Kidney (tissue), 14 donors: Measurements from ENCODE around the gene KLHL8. TPM values are rescaled to one million over a fixed set of nuclear protein-coding genes. Genes with fewer than 3 reads are reported as not detected.

Source experiments
- DNase-seq, 5 donors: peaks; one replicate each; pipeline ENCODE4 v3.0.0-alpha.2; 2013 to 2020
- FAIRE-seq: peaks from 2 replicates; lab custom pipeline; 2012; peaks lifted over from hg19 to GRCh38; lab: Jason Lieb, UNC
- H3K27ac ChIP-seq, 2 donors: one replicate each; pipeline ENCODE4 v1.7.0; 2013; ENCODE audit warnings: low read depth in 2 of 2, low read length in 2 of 2, inconsistent platforms in 1 of 2
- H3K27me3 ChIP-seq: one replicate; pipeline ENCODE4 v1.7.1; 2013; ENCODE audit warnings: low read length, inconsistent platforms; ENCODE audit not compliant: control insufficient read depth, insufficient read depth
- H3K36me3 ChIP-seq, 3 donors: one replicate each; pipeline versions ENCODE4 v1.7.0 to v1.7.1; 2013; ENCODE audit warnings: low read length in 3 of 3, control low read depth in 1 of 3, inconsistent platforms in 1 of 3; ENCODE audit not compliant: insufficient read depth in 3 of 3, control insufficient read depth in 2 of 3
- H3K4me1 ChIP-seq, 3 donors: one replicate each; pipeline versions ENCODE4 v1.7.0 to v1.7.1; 2013; ENCODE audit warnings: low read length in 3 of 3, inconsistent platforms in 1 of 3, low read depth in 1 of 3; ENCODE audit not compliant: control insufficient read depth in 2 of 3, insufficient read depth in 2 of 3
- H3K4me3 ChIP-seq, 3 donors: one replicate each; pipeline versions ENCODE4 v1.7.0 to v1.8.1; 2013; ENCODE audit warnings: low read length in 3 of 3, control low read depth in 1 of 3, inconsistent platforms in 1 of 3
- H3K9ac ChIP-seq, 3 donors: one replicate each; pipeline versions ENCODE4 v1.7.0 to v1.7.1; 2013; ENCODE audit warnings: low read length in 3 of 3, control low read depth in 1 of 3, inconsistent platforms in 1 of 3
- H3K9me3 ChIP-seq, 3 donors: one replicate each; pipeline versions ENCODE4 v1.7.0 to v1.7.1; 2013; ENCODE audit warnings: low read length in 3 of 3, control low read depth in 1 of 3, inconsistent platforms in 1 of 3; ENCODE audit not compliant: control insufficient read depth in 2 of 3, insufficient read depth in 1 of 3
- CTCF ChIP-seq: IDR thresholded peaks from 3 replicates; pipeline ENCODE4 v1.5.1; 2012; ENCODE audit warnings: mild to moderate bottlenecking, moderate library complexity, borderline replicate concordance; ENCODE audit not compliant: insufficient read depth; ENCODE audit errors: extremely low read depth
- intact Hi-C: fragments of 100-400 bp; cut with DNase I; formaldehyde crosslinking; loops from one replicate; pipeline ENCODE4 v1.11.1; 2022
- polyA plus RNA-seq: library from polyadenylated mRNA; stranded (reverse); fragments of 350-450 nt; fragmentation: Illumina TruSeq; extraction: RNeasy Lipid Tissue Mini Kit (QIAGEN cat#74804); gene quantifications from one replicate; pipeline ENCODE4 v1.2.3, GENCODE V29; 2014; ENCODE audit warnings: low read depth, low replicate concordance; ENCODE audit not compliant: insufficient read depth
- total RNA-seq: library from RNA; stranded (reverse); fragmentation: NEBNext Ultra II Directional; extraction: Animal tissue kit (Norgen Biotek cat#: 25700); gene quantifications from one replicate; pipeline ENCODE4 v1.2.1, GENCODE V29; 2021
- donor health status: control.
- donor health status: control.
- donor health status: control.
- donor health status: control.
- donor health status: control.
- donor health status: DM: yes; HTN: yes; CAD: no.
- donor health status: Normal renal cell carcinoma (clear cell type).

KLHL8 gene
- total and polyA plus RNA-seq, 2 donors from 2014 or later, result 5.9 to 14.6 TPM

- peaks cover 5 to 72% (median 56%) of the 10 kb centered on the region in 3 donors for H3K4me1 ChIP-seq
- no peak for DNase-seq
- H3K9ac ChIP-seq, result peak overlapping the region in 1 of 3 donors; percentile 1
- no peak overlapping the region for H3K4me3 ChIP-seq
- TF ChIP-seq CTCF, result no peak
- H3K27ac ChIP-seq, result peak overlapping the region; percentile 72 to 92
- H3K36me3 ChIP-seq, result peaks cover 2 to 24% (median 24%) of the 10 kb centered on the region in 3 donors
- FAIRE-seq, result no peak
- intact Hi-C loops, result no loop called here
- no peaks in the 10 kb centered on the region for H3K9me3 ChIP-seq
- no peaks in the 10 kb centered on the region for H3K27me3 ChIP-seq
These were observed 101.6 kb downstream of the KLHL8 start for GRCh38 chr4:87118826-87119225.

- H3K4me1 ChIP-seq, result peaks cover 5 to 68% (median 56%) of the 10 kb centered on the region in 3 donors
- H3K27ac ChIP-seq, result peak overlapping the region; percentile 87 to 92
- H3K36me3 ChIP-seq, result peaks cover 2 to 24% (median 24%) of the 10 kb centered on the region in 3 donors
- no peak for FAIRE-seq
- H3K27me3 ChIP-seq, result no peaks in the 10 kb centered on the region
- DNase-seq, result peak in 1 of 5 donors; percentile 37
- H3K9ac ChIP-seq, result peak overlapping the region in 1 of 3 donors; percentile 1
- no peak for TF ChIP-seq CTCF
- H3K9me3 ChIP-seq, result no peaks in the 10 kb centered on the region
- intact Hi-C loops, result no loop called here
- H3K4me3 ChIP-seq, result no peak overlapping the region
These were observed 102.0 kb downstream of the KLHL8 start for GRCh38 chr4:87118421-87118820.

- peak overlapping the region; percentile 85 to 87 for H3K27ac ChIP-seq
- intact Hi-C loops, result no loop called here
- peak overlapping the region in 1 of 3 donors; percentile 53 for H3K9ac ChIP-seq
- H3K9me3 ChIP-seq, result no peaks in the 10 kb centered on the region
- DNase-seq (peak in 2 of 5 donors; percentile 66 to 84), FAIRE-seq (no peak)
- no peak for TF ChIP-seq CTCF
- H3K4me1 ChIP-seq, result peaks cover 5 to 64% (median 54%) of the 10 kb centered on the region in 3 donors
- H3K27me3 ChIP-seq, result no peaks in the 10 kb centered on the region
- H3K36me3 ChIP-seq, result peaks cover 2 to 29% (median 28%) of the 10 kb centered on the region in 3 donors
- H3K4me3 ChIP-seq, result no peak overlapping the region
These were observed 102.7 kb downstream of the KLHL8 start for GRCh38 chr4:87117732-87118075.
